SK-N-SH (cell line): ENCODE data around the gene TUBD1. TPM values are rescaled to one million over a fixed set of nuclear protein-coding genes. Genes with fewer than 3 reads are reported as not detected.

Source experiments
- CTCF ChIA-PET: fragments of 300-600, 350-600 bp; formaldehyde crosslinking; extraction: SDS; loops from one replicate; lab custom pipeline; 2021; lab: Yijun Ruan, JAX
- POLR2A ChIA-PET: fragments of 350-600 bp; sonication (Branson Sonifier 250); formaldehyde crosslinking; extraction: SDS; loops from one replicate; lab custom pipeline; 2020; ENCODE audit warnings: antibody characterized with exemption, inconsistent platforms; lab: Yijun Ruan, JAX
- DNase-seq: peaks from one replicate; pipeline ENCODE4 v3.0.0; 2012
- H2AFZ ChIP-seq: fragments of 200-600 bp; sonication (generic); 2 replicates; pipeline ENCODE4 v1.8.1; 2016; ENCODE audit warnings: antibody characterized with exemption, mild to moderate bottlenecking, low read depth
- H3F3A ChIP-seq: fragments of 200-600 bp; sonication (generic); replicated peaks from 2 replicates; pipeline ENCODE3; 2016; ENCODE audit warnings: antibody characterized with exemption, mild to moderate bottlenecking; ENCODE audit not compliant: insufficient read depth
- H3K27ac ChIP-seq, 2 experiments: fragments of 200-500 bp in 1 of 2; fragments of 200-600 bp in 1 of 2; sonication (Bioruptor generic) in 1 of 2; sonication (generic), shearing (Covaris generic) in 1 of 2; 2 replicates each; pipeline versions ENCODE4 v1.5.1 to v1.6.1; 2014 to 2016; ENCODE audit warnings: low read depth in 2 of 2, inconsistent platforms in 1 of 2, low read length in 1 of 2, mild to moderate bottlenecking in 1 of 2, mixed read lengths in 1 of 2
- H3K27me3 ChIP-seq: fragments of 200-600 bp; sonication (generic), shearing (Covaris generic); 2 replicates; pipeline ENCODE4 v1.6.1; 2016; ENCODE audit warnings: mixed run types; ENCODE audit not compliant: insufficient read depth
- H3K36me3 ChIP-seq, 2 experiments: fragments of 200-500 bp in 1 of 2; fragments of 200-600 bp in 1 of 2; sonication (Bioruptor generic) in 1 of 2; sonication (generic) in 1 of 2; replicated peaks in 1 of 2; 2 replicates each; pipeline versions ENCODE3 to v1.5.1; 2014 to 2016; ENCODE audit warnings: low read length in 1 of 2, mild to moderate bottlenecking in 1 of 2; ENCODE audit not compliant: insufficient read depth in 2 of 2, control insufficient read depth in 1 of 2
- H3K4me1 ChIP-seq, 2 experiments: fragments of 200-500 bp in 1 of 2; fragments of 200-600 bp in 1 of 2; sonication (Bioruptor generic) in 1 of 2; sonication (generic), shearing (Covaris generic) in 1 of 2; 2 replicates each; pipeline versions ENCODE4 v1.5.1 to v1.6.1; 2014 to 2016; ENCODE audit warnings: low read depth in 1 of 2, low read length in 1 of 2, mixed run types in 1 of 2; ENCODE audit not compliant: insufficient read depth in 2 of 2, control insufficient read depth in 1 of 2
- H3K4me2 ChIP-seq: fragments of 200-600 bp; sonication (generic), shearing (Covaris generic); 2 replicates; pipeline ENCODE4 v1.6.1; 2017; ENCODE audit warnings: mixed run types
- H3K4me3 ChIP-seq, 2 experiments: fragments of 200-500 bp in 1 of 2; fragments of 200-600 bp in 1 of 2; sonication (Bioruptor generic) in 1 of 2; sonication (generic), shearing (Covaris generic) in 1 of 2; 2 replicates each; pipeline versions ENCODE4 v1.5.1 to v1.8.1; 2014 to 2016; ENCODE audit warnings: low read depth in 2 of 2, inconsistent platforms in 1 of 2, low read length in 1 of 2, mild to moderate bottlenecking in 1 of 2, mixed read lengths in 1 of 2, moderate library complexity in 1 of 2
- H3K79me2 ChIP-seq: fragments of 200-600 bp; sonication (generic); 2 replicates; pipeline ENCODE4 v1.8.1; 2017; ENCODE audit warnings: mild to moderate bottlenecking; ENCODE audit not compliant: insufficient read depth
- H3K9ac ChIP-seq: fragments of 200-600 bp; sonication (generic); 2 replicates; pipeline ENCODE4 v1.6.1; 2017; ENCODE audit warnings: mixed run types
- H3K9me2 ChIP-seq: fragments of 200-600 bp; sonication (generic); 2 replicates; pipeline ENCODE4 v1.6.1; 2017; ENCODE audit warnings: mixed run types
- H3K9me3 ChIP-seq: fragments of 200-600 bp; sonication (generic); 2 replicates; pipeline ENCODE4 v1.6.1; 2017; ENCODE audit warnings: mixed run types, mild to moderate bottlenecking, moderate library complexity
- H4K20me1 ChIP-seq: fragments of 200-600 bp; sonication (generic); 2 replicates; pipeline ENCODE4 v1.6.1; 2017; ENCODE audit warnings: mild to moderate bottlenecking, mixed run types; ENCODE audit not compliant: insufficient read depth
- FOSL2 ChIP-seq: IDR thresholded peaks from 2 replicates; pipeline ENCODE4 v1.4.0; 2012; ENCODE audit warnings: low read depth, mild to moderate bottlenecking, moderate library complexity, borderline replicate concordance
- FOXJ3 ChIP-seq: sonication (generic); formaldehyde crosslinking; IDR thresholded peaks from 2 replicates; pipeline ENCODE4 v1.5.1; 2020; ENCODE audit warnings: mild to moderate bottlenecking, missing genetic modification reagents
- FOXM1 ChIP-seq: IDR thresholded peaks from 2 replicates; pipeline ENCODE4 v1.4.0; 2012; ENCODE audit warnings: low read depth, mild to moderate bottlenecking
- GABPA ChIP-seq: IDR thresholded peaks from 2 replicates; pipeline ENCODE4 v1.4.0; 2012; ENCODE audit warnings: low read depth, mild to moderate bottlenecking
- JUND ChIP-seq: IDR thresholded peaks from 2 replicates; pipeline ENCODE4 v1.4.0; 2012
- MAX ChIP-seq: IDR thresholded peaks from 2 replicates; pipeline ENCODE4 v1.4.0; 2012; ENCODE audit warnings: low read depth
- NFIC ChIP-seq: IDR thresholded peaks from 2 replicates; pipeline ENCODE4 v1.4.0; 2012; ENCODE audit warnings: borderline replicate concordance
- NRF1 ChIP-seq: IDR thresholded peaks from 2 replicates; pipeline ENCODE4 v1.6.1; 2012; ENCODE audit warnings: low read depth, mild to moderate bottlenecking, low read length
- POLR2AphosphoS5 ChIP-seq: IDR thresholded peaks from 2 replicates; pipeline ENCODE4 v1.6.1; 2012; ENCODE audit warnings: low read depth, low read length
- RAD21 ChIP-seq: IDR thresholded peaks from 2 replicates; pipeline ENCODE4 v1.6.1; 2012; ENCODE audit warnings: mild to moderate bottlenecking, low read length
- REST ChIP-seq: IDR thresholded peaks from 2 replicates; pipeline ENCODE4 v1.6.1; 2012; ENCODE audit warnings: mild to moderate bottlenecking, low read depth, low read length, moderate library complexity
- RFX5 ChIP-seq: IDR thresholded peaks from 2 replicates; pipeline ENCODE4 v1.6.1; 2012; ENCODE audit warnings: mild to moderate bottlenecking, improper control_type of control experiment, low read length
- RXRA ChIP-seq: IDR thresholded peaks from 2 replicates; pipeline ENCODE4 v1.4.0; 2012; ENCODE audit warnings: low read depth, mild to moderate bottlenecking, borderline replicate concordance
- SIN3A ChIP-seq: IDR thresholded peaks from 2 replicates; pipeline ENCODE4 v1.6.1; 2012; ENCODE audit warnings: low read depth, mild to moderate bottlenecking, low read length, moderate library complexity, borderline replicate concordance
- SMC3 ChIP-seq: IDR thresholded peaks from 2 replicates; pipeline ENCODE4 v1.6.1; 2012; ENCODE audit warnings: low read depth, low read length, improper control_type of control experiment
- TCF12 ChIP-seq: IDR thresholded peaks from 2 replicates; pipeline ENCODE4 v1.4.0; 2012
- TEAD4 ChIP-seq: IDR thresholded peaks from 2 replicates; pipeline ENCODE4 v1.4.0; 2012; ENCODE audit warnings: mild to moderate bottlenecking, borderline replicate concordance; ENCODE audit not compliant: insufficient read depth
- USF1 ChIP-seq: IDR thresholded peaks from 2 replicates; pipeline ENCODE4 v1.4.0; 2012; ENCODE audit warnings: low read depth, borderline replicate concordance
- YY1 ChIP-seq: IDR thresholded peaks from 2 replicates; pipeline ENCODE4 v1.4.0; 2012; ENCODE audit warnings: low read depth, mild to moderate bottlenecking
- WGBS: methylation state at CpG from one replicate; pipeline ENCODE4 v1.1.6; 2017; ENCODE audit warnings: low lambda C conversion rate; 5-methylcytosine and 5-hydroxymethylcytosine counted together
- polyA plus RNA-seq, 3 experiments: library from polyadenylated mRNA; depleted of rRNA; stranded (reverse); fragments of >200 nt; gene quantifications; 2 replicates each; pipeline ENCODE4 v1.2.3, GENCODE V29; 2012
- TF ChIP-seq, protein P1 (sequence below): fragments of 200-600 bp; sonication (generic); IDR thresholded peaks from 2 replicates; pipeline ENCODE4 v1.6.1; 2017; ENCODE audit warnings: antibody characterized with exemption, mild to moderate bottlenecking, moderate library complexity
- TF ChIP-seq, protein P2 (sequence below): IDR thresholded peaks from 2 replicates; pipeline ENCODE4; 2012

TUBD1 gene
- polyA plus RNA-seq, 1 of the 3 experiments (the other 2 are of a cell fraction): 3.2 TPM

- CTCF ChIA-PET: interaction anchor here (1.5 kb wide), 1 partner anchor 69 kb away, joined by 3 read pairs; no protein-coding TSS in a partner anchor
- no peak for TF ChIP-seq RXRA
- no peak for TF ChIP-seq RAD21
- TF ChIP-seq, protein P1, sequence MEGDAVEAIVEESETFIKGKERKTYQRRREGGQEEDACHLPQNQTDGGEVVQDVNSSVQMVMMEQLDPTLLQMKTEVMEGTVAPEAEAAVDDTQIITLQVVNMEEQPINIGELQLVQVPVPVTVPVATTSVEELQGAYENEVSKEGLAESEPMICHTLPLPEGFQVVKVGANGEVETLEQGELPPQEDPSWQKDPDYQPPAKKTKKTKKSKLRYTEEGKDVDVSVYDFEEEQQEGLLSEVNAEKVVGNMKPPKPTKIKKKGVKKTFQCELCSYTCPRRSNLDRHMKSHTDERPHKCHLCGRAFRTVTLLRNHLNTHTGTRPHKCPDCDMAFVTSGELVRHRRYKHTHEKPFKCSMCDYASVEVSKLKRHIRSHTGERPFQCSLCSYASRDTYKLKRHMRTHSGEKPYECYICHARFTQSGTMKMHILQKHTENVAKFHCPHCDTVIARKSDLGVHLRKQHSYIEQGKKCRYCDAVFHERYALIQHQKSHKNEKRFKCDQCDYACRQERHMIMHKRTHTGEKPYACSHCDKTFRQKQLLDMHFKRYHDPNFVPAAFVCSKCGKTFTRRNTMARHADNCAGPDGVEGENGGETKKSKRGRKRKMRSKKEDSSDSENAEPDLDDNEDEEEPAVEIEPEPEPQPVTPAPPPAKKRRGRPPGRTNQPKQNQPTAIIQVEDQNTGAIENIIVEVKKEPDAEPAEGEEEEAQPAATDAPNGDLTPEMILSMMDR: no peak
- TF ChIP-seq POLR2AphosphoS5: peak; percentile 76
- TF ChIP-seq GABPA: no peak
- no peak for TF ChIP-seq TCF12
- no peak for TF ChIP-seq YY1
- peak; percentile 15; the same call in 1 of the 2 replicates for TF ChIP-seq NFIC
- TF ChIP-seq FOSL2: no peak; the same call in 1 of the 2 replicates
- no peak for TF ChIP-seq RFX5
- TF ChIP-seq FOXM1: no peak
- TF ChIP-seq, protein P2, sequence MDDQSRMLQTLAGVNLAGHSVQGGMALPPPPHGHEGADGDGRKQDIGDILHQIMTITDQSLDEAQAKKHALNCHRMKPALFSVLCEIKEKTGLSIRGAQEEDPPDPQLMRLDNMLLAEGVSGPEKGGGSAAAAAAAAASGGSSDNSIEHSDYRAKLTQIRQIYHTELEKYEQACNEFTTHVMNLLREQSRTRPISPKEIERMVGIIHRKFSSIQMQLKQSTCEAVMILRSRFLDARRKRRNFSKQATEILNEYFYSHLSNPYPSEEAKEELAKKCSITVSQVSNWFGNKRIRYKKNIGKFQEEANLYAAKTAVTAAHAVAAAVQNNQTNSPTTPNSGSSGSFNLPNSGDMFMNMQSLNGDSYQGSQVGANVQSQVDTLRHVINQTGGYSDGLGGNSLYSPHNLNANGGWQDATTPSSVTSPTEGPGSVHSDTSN: no peak; the same call in none of the 2 replicates
- peak; percentile 38; the same call in 1 of the 2 replicates for TF ChIP-seq REST
- no peak; the same call in 1 of the 2 replicates for TF ChIP-seq SMC3
- no peak for TF ChIP-seq USF1
- no peak for TF ChIP-seq NRF1
- 0 out of 2 replicates have a peak, but pooled peaks have one; percentile 8 for TF ChIP-seq TEAD4
- peak; percentile 30; the same call in 1 of the 2 replicates for TF ChIP-seq JUND
- no peak for TF ChIP-seq MAX
- peak; percentile 84 for TF ChIP-seq SIN3A
- TF ChIP-seq FOXJ3: no peak
- TF ChIP-seq, all 33 proteins: peak for 6
- no peak for DNase-seq
- peak overlapping the region; percentile 69 to 100 for H3K27ac ChIP-seq
- peaks cover 79% of the 10 kb centered on the region for H3F3A ChIP-seq
- H3K4me2 ChIP-seq: peak overlapping the region; percentile 14; the same call in 1 of the 2 replicates
- peaks cover 26% of the 10 kb centered on the region for H3K79me2 ChIP-seq
- peaks cover 35% of the 10 kb centered on the region for H4K20me1 ChIP-seq
- peak overlapping the region; percentile 100 for H3K9ac ChIP-seq
- no peaks in the 10 kb centered on the region for H3K9me3 ChIP-seq
- H3K27me3 ChIP-seq: no peaks in the 10 kb centered on the region
- POLR2A ChIA-PET: no interaction called here
- 38% methylated on average over 3 of the region's 3 CpGs for WGBS
- no peaks in the 10 kb centered on the region for H3K9me2 ChIP-seq
- H3K4me1 ChIP-seq: peaks cover 4 to 20% of the 10 kb centered on the region in 2 experiments; a peak in 3 of 4 replicates
- H3K4me3 ChIP-seq: no peak overlapping the region
- no peak overlapping the region for H2AFZ ChIP-seq
- H3K36me3 ChIP-seq: peaks cover 14 to 25% of the 10 kb centered on the region in 2 experiments
These were observed 47.7 kb downstream of the TUBD1 start for GRCh38 chr17:59844884-59845594.
